Effector CD8-positive, alpha-beta T cell (primary cell): ENCODE data around the gene DIRAS1.

ENCODE experiments used
- DNase-seq: peaks from one replicate; lab custom pipeline; 2025; lab: John Stamatoyannopoulos, UW
- total RNA-seq, 4 experiments: gene quantifications; one replicate each; lab custom pipeline; 2026; lab: John Stamatoyannopoulos, UW

The DIRAS1 gene, protein sequence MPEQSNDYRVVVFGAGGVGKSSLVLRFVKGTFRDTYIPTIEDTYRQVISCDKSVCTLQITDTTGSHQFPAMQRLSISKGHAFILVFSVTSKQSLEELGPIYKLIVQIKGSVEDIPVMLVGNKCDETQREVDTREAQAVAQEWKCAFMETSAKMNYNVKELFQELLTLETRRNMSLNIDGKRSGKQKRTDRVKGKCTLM
- total RNA-seq: 0 to 1.1 (median 0.15) reads per million in 4 experiments

GRCh38 chr19:2720777-2721569 lies at the start of gene DIRAS1:
DIRAS1 (minus strand) TSS chr19:2721372; CDS start chr19:2717806, 3,566 bp downstream.
- DNase-seq: no peak

DNA sequence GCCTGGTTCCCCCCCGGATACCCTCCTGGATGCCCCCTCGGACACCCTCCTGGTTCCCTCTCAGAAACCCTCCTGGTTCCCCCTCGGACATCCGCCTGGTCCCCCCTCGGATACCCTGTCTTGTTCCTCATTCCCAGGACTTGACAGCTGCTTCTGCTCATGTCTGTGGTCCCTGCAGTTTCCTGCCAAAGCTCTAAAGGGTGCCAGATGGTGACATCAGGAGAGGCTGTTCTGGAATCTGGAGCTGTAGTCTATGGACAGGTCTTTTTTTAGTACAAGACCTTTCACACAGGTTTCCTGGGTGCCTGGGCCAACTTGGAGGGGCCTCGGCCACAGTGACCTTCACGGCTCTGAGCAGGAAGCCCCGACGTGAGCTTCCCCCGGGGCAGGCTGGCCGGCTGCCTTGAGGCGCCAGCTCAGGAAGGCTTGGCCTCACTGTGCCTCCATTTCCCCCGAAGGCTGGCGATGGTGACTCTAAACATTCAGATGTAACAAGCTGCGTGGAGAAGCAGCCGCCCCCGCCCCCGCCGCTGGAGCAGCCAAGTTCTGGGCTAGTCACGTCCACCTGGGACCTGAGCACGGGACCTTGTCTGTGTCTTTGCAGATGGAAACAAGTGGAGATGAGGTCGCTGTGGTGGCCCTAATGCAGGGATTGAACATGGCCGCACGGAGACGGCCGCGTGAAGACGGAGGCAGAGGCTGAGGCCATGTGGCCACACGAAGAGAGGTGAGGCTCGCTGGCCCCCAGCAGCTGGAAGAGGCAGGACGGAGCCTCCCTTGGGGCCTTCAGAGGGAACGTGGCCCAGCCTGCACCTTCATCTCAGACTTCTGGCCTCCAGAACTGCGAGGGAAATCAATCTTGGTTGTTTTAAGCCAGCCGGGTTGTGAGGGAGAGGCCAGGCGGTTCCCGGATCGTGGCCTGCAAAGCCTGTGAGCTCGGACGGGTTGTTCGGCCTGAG lies 49.2 kb upstream of the DIRAS1 start:
- DNase-seq: no peak

DNA sequence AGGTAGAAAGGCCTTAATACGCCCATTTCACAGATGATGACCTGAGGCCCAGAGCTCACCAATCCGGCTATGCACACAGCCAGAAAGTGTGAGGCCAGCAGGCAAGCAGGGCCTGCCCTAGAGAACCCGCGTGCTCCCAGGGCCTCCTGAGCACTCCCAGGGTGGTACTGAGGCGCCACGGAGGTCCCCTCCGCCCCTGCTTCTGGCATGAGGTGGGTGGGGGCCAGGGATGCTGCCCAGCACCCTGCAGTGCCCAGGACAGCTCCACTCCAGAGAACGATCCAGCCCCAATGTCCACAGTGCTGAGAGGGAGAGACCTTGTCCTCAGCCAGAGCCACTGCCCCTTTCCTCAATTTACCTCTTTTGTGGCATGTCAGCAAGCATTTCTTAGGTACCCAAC lies 48.0 kb upstream of the DIRAS1 start:
- DNase-seq: no peak

GRCh38 chr19:2768365-2769132 lies 47.4 kb upstream of the DIRAS1 start:
- DNase-seq: no peak

- no peak for DNase-seq
Observed at GRCh38 chr19:2767688-2768087, 46.5 kb upstream of the DIRAS1 start.

DNA sequence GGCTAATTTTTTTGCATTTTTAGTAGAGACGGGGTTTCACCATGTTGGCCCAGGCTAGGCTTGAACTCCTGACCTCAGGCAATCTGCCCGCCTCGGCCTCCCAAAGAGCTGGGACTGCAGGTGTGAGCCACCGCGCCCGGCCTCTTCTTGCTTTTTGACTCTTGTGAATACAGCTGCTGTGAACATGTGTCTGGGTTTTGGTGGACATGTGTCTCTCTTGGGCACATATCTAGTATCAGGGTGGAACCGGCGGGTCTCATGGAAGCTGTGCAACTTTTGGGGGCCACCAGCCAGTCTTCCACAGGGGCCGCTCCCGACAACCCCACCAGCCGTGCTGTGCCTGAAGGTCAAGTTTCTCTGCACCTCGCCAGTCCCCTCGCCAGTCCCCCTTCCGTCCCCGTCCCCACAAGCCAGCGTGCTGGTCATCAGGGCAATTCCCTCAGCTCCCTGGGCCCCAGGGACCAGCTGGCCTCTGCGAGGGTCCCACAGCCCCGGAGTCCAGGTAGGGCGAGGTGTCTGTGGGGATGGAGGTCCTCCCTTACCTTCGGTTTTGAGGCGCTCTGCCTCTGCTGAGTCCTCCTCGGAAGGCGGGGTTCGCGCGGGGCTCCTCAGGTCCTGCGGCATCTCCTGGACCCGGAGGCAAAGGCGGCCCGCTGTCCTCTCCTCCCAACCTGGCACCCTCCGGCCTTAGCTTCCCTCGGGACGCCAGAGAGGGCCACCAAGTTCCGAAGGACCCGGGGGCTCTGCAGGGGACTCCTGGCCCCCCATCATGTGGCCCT lies 45.6 kb upstream of the DIRAS1 start:
- DNase-seq: no peak

DNA sequence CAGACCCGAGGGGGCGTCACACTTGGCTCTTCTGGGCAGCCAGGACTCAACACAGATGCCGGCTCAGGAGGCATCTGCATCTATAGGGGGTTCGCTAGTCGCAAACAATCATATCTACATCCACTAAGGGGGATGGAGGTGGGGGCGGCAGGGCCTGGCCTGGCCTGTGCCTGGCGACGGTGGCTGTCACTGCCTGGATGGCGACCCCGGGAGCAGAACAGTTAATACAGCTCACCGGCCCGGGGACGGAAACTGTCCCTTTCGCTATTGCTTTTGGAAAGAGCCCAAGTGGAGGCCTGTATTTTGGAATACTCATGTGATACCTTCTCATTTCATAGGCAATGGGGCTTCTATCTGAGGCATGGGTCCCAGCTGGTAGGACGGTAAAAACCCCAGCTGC lies 44.2 kb upstream of the DIRAS1 start:
- DNase-seq: no peak

DNA sequence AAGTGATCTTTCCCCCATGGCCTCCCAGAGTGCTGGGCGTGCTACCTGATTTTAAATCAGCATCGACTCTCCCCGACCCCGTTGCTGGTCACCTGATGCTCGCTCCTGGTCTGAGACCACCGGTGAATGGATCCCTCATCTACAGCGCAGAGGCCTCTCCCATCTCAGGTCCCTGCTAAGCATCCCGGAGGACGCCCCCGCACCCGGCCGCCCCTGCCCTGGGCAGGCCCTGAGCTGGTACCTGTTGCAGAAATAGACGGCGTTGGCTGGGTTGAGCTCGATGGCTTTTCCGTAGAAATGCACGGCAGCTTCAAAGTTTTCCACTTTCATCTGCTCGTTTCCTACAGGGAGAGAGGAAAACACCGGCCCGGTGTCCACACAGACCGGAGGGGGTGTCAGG lies 43.8 kb upstream of the DIRAS1 start:
- DNase-seq: no peak

GRCh38 chr19:2763687-2764086 lies 42.5 kb upstream of the DIRAS1 start:
- no peak for DNase-seq

DNA sequence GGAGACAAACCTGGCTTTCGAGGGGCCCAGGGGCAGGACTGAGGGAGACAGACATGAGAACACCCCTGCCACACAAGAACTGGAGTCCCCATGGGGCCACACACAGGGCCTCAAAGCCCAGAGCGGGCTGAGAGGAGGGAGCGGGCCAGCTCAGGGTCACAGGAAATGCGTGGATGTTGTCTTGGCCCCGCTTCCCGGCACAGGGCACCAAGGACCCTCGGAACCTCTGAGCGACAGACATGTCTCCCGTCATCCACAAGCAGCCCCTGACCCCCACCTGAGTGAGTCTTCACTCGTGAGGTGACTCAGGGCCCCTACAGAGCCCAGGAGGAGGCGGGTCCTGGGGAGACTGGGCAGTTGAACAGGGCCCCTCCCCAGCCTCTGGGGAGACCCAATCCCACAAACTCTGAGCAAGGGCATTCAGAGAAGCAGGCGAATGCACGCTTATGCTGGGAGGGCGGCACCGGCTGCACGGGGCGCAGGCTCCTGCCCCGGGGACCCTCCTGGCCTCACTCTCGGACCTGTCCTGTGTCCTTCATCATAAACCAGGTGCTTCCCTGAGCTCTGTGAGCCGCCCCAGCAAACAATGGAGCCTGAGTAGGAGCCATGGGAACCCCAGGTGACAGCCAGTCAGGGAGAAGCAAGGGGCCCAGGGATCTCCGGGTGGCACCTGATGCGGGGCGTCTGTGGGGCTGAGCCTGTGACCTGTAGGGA lies 41.8 kb upstream of the DIRAS1 start:
- no peak for DNase-seq

- DNase-seq: no peak
Observed at GRCh38 chr19:2761876-2762782, 41.0 kb upstream of the DIRAS1 start.

DNA sequence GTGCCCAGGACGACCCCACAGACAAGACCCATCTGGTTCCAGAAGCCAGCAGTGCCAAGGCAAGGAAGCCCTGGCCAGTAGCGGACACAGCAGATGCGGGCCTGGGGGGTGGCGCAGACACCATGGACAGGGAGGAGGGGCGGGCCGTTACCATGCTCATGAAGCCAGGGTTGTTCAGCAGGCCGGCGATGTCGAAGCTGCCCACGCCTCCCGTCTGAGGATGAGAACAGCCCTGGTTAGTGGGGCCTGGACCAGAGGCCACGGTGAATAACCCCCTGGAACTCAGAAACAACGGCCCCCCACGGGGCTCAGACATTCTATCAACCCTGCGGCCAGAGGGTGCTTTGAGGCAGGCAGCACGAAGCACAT lies 40.1 kb upstream of the DIRAS1 start:
- no peak for DNase-seq

GRCh38 chr19:2759965-2760364 lies 38.8 kb upstream of the DIRAS1 start:
- no peak for DNase-seq

GRCh38 chr19:2759362-2759761 lies 38.2 kb upstream of the DIRAS1 start:
- DNase-seq: no peak

- no peak for DNase-seq
Observed at GRCh38 chr19:2758601-2759313, 37.6 kb upstream of the DIRAS1 start.

DNA sequence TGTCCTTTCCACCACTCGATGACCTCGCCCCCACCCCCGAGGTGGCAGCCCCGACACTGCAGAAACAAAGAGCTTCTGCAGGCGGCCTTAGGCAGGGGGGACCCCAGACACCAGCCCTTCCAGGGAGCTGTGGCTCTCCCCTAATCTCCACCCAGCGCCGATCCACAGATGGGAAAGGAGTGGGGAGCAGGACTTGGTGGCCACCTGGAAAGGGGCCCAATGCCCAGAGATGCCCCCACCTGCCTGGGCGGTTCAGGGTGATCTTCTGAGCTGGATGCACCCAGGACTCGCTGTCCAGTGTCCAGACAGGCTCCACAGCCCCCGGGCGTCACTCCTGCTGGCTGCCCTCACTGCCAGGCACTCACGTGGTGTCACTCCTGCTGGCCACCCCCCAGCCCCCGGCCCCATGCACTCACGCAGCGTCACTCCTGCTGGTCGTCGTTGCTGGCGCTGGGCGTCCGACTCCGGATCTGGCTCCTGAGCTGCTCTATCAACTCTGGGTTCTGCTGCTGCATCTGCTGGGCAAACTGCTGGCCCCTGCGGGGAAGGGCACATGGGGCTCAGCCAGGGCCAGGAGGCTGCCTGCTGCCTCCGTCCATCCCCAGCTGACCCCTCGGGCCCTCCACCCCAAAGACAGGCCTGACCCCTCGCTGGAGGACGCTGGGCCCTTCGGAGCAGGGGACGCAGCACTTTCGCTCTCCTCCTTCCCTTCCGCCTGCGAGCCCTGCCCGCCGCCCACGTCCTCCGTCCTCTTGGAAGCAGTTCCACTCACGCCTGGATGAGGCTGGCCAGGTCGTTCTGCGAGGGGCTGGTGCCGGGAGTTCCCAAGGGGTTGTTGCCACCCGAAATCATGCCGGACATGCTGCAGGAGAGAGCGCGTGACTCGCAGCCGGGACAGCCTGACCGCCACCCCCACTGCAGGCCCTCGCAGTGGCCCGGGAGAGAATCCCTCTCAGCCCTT lies 36.0 kb upstream of the DIRAS1 start:
- DNase-seq: no peak

DNA sequence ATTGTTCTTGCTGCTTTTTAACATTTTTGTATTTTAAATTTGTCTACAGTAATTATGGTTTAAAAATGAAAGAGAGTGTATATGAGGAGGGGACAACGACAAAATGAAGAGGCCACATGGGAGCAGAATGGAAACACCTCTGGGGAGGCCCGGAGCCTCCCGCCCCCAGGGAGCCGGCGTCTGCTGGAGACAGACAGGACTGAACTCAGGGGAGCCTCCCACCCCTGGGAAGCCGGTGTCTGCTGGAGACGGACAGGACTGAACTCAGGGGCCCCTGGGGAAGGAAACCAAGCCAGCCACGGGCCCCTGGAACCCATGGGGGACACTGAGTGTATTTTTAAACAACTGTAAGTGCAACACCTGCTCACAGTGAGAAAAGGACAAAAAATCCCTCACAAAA lies 35.3 kb upstream of the DIRAS1 start:
- DNase-seq: no peak
